CD4-positive, CD25-positive, alpha-beta regulatory T cell (primary cell): ENCODE results near the gene GALNT15. TPM values are rescaled to one million over a fixed set of nuclear protein-coding genes. Genes with fewer than 3 reads are reported as not detected.
A peak's percentile ranks its signal among the peaks of the same experiment; 100 is the strongest.

Experiments
- ATAC-seq, 2 donors: fragments of 150-1000 bp; cut with Tn5 transposase; one replicate each; pipeline ENCODE4 v1.10.0; 2021; ENCODE audit warnings: low read depth in 2 of 2, moderate number of reproducible peaks in 2 of 2, moderate library complexity in 1 of 2
- DNase-seq, 3 donors: peaks; one replicate each; pipeline versions ENCODE4 v3.0.0 to v3.0.0-alpha.2; 2012 to 2022; ENCODE audit warnings: mixed read lengths in 1 of 3
- H3K27ac ChIP-seq: one replicate; pipeline ENCODE4 v1.7.0; 2013; ENCODE audit warnings: mild to moderate bottlenecking, low read length; ENCODE audit not compliant: insufficient read depth, poor library complexity, severe bottlenecking
- H3K27me3 ChIP-seq: one replicate; pipeline ENCODE4 v1.7.0; 2013; ENCODE audit warnings: low read length; ENCODE audit not compliant: control insufficient read depth, insufficient read depth
- H3K36me3 ChIP-seq: one replicate; pipeline ENCODE4 v1.7.0; 2013; ENCODE audit warnings: mild to moderate bottlenecking, low read length, moderate library complexity; ENCODE audit not compliant: control insufficient read depth, insufficient read depth
- H3K4me1 ChIP-seq: 2 replicates; pipeline ENCODE4 v1.7.0; 2013; ENCODE audit warnings: mild to moderate bottlenecking, low read length; ENCODE audit not compliant: insufficient read depth, control insufficient read depth, poor library complexity, severe bottlenecking
- H3K4me3 ChIP-seq: one replicate; pipeline ENCODE4 v1.7.0; 2013; ENCODE audit warnings: low read depth, mild to moderate bottlenecking, low read length, moderate library complexity
- H3K9me3 ChIP-seq, 2 experiments: 1 replicate in 1 of 2; 2 replicates in 1 of 2; pipeline ENCODE4 v1.7.0; 2013; ENCODE audit warnings: low read length in 2 of 2, mild to moderate bottlenecking in 1 of 2, moderate library complexity in 1 of 2; ENCODE audit not compliant: control insufficient read depth in 2 of 2
- H3K27ac Mint-ChIP-seq, 3 donors: one replicate each; pipeline ENCODE4 v1.8.0; 2020 to 2022; ENCODE audit warnings: mild to moderate bottlenecking in 3 of 3, mixed read lengths in 3 of 3, moderate library complexity in 2 of 3
- H3K27me3 Mint-ChIP-seq: one replicate; pipeline ENCODE4 v1.8.0; 2022; ENCODE audit warnings: mild to moderate bottlenecking, mixed read lengths
- H3K36me3 Mint-ChIP-seq: one replicate; pipeline ENCODE4 v1.8.0; 2020; ENCODE audit warnings: mixed read lengths
- H3K4me1 Mint-ChIP-seq, 4 donors: one replicate each; pipeline ENCODE4 v1.8.0; 2020 to 2022; ENCODE audit warnings: mixed read lengths in 4 of 4, mild to moderate bottlenecking in 1 of 4
- H3K4me3 Mint-ChIP-seq, 4 donors: one replicate each; pipeline ENCODE4 v1.8.0; 2020 to 2022; ENCODE audit warnings: mild to moderate bottlenecking in 4 of 4, mixed read lengths in 4 of 4, moderate library complexity in 3 of 4
- H3K9me3 Mint-ChIP-seq, 7 donors: one replicate each; pipeline ENCODE4 v1.8.0; 2020 to 2022; ENCODE audit warnings: mixed read lengths in 7 of 7, mild to moderate bottlenecking in 3 of 7, moderate library complexity in 2 of 7
- polyA plus RNA-seq, 4 donors: library from polyadenylated mRNA; unstranded; fragments of 300-500 nt; fragmentation: Illumina TruSeq; gene quantifications; one replicate each; pipeline ENCODE4 v1.2.3, GENCODE V29; 2021
- total RNA-seq: library from RNA; stranded (reverse); gene quantifications from one replicate; pipeline ENCODE4 v1.2.3, GENCODE V29; 2022

Gene GALNT15
- total and polyA plus RNA-seq, 5 donors from 2014 or later = not detected

GRCh38 chr3:16136055-16136454 is 38.4 kb upstream of the GALNT15 start:
- H3K4me1 ChIP-seq = no peaks in the 10 kb centered on the region
- no peak overlapping the region for H3K27ac ChIP-seq
- Mint-ChIP-seq H3K27ac (no peak overlapping the region), H3K4me1 (no peaks in the 10 kb centered on the region), H3K36me3 (no peaks in the 10 kb centered on the region), H3K4me3 (no peak overlapping the region), H3K27me3 (peaks cover 24% of the 10 kb centered on the region), H3K9me3 (peaks cover 0 to 9% (median 0%) of the 10 kb centered on the region in 7 donors)
- ATAC-seq = no peak
- DNase-seq = no peak
- H3K27me3 ChIP-seq = no peaks in the 10 kb centered on the region
- no peak overlapping the region for H3K4me3 ChIP-seq
- no peaks in the 10 kb centered on the region for H3K36me3 ChIP-seq
- no peaks in the 10 kb centered on the region for H3K9me3 ChIP-seq

- peaks cover 0 to 9% (median 0%) of the 10 kb centered on the region in 7 donors for H3K9me3 Mint-ChIP-seq
- no peaks in the 10 kb centered on the region for H3K4me1 Mint-ChIP-seq
- ATAC-seq = no peak
Observed at GRCh38 chr3:16137044-16137443, 37.4 kb upstream of the GALNT15 start.

GRCh38 chr3:16137977-16138376 is 36.5 kb upstream of the GALNT15 start:
- peaks cover 0 to 9% (median 0%) of the 10 kb centered on the region in 7 donors for H3K9me3 Mint-ChIP-seq
- no peak overlapping the region for H3K27ac Mint-ChIP-seq
- peak overlapping the region in 1 of 4 donors; percentile 68 for H3K4me3 Mint-ChIP-seq
- no peak overlapping the region for H3K27ac ChIP-seq
- no peaks in the 10 kb centered on the region for H3K36me3 Mint-ChIP-seq
- no peaks in the 10 kb centered on the region for H3K4me1 ChIP-seq
- no peaks in the 10 kb centered on the region for H3K36me3 ChIP-seq
- no peaks in the 10 kb centered on the region for H3K4me1 Mint-ChIP-seq
- no peaks in the 10 kb centered on the region for H3K27me3 ChIP-seq
- ATAC-seq (no peak), DNase-seq (no peak)
- H3K9me3 ChIP-seq = no peaks in the 10 kb centered on the region
- no peak overlapping the region for H3K4me3 ChIP-seq
- peaks cover 23% of the 10 kb centered on the region for H3K27me3 Mint-ChIP-seq

More at GRCh38 chr3:16137044-16137443, 37.4 kb upstream of the GALNT15 start:
- Histone ChIP-seq H3K27ac (no peak overlapping the region), H3K9me3 (no peaks in the 10 kb centered on the region), H3K27me3 (no peaks in the 10 kb centered on the region), H3K4me1 (no peaks in the 10 kb centered on the region), H3K4me3 (no peak overlapping the region), H3K36me3 (no peaks in the 10 kb centered on the region)
- no peak for DNase-seq
- H3K36me3 Mint-ChIP-seq = no peaks in the 10 kb centered on the region
- peaks cover 24% of the 10 kb centered on the region for H3K27me3 Mint-ChIP-seq
- no peak overlapping the region for H3K27ac Mint-ChIP-seq
- no peak overlapping the region for H3K4me3 Mint-ChIP-seq

GRCh38 chr3:16140116-16140893 is 34.2 kb upstream of the GALNT15 start:
- H3K36me3 ChIP-seq = no peaks in the 10 kb centered on the region
- DNase-seq (no peak), ATAC-seq (no peak)
- no peaks in the 10 kb centered on the region for H3K4me1 Mint-ChIP-seq
- peaks cover 0 to 18% (median 4%) of the 10 kb centered on the region in 7 donors for H3K9me3 Mint-ChIP-seq
- H3K36me3 Mint-ChIP-seq = no peaks in the 10 kb centered on the region
- H3K9me3 ChIP-seq = no peaks in the 10 kb centered on the region
- no peaks in the 10 kb centered on the region for H3K4me1 ChIP-seq
- H3K27me3 Mint-ChIP-seq = peaks cover 20% of the 10 kb centered on the region
- no peak overlapping the region for H3K27ac Mint-ChIP-seq
- no peak overlapping the region for H3K4me3 Mint-ChIP-seq
- no peaks in the 10 kb centered on the region for H3K27me3 ChIP-seq
- no peak overlapping the region for H3K4me3 ChIP-seq
- no peak overlapping the region for H3K27ac ChIP-seq

- DNase-seq (no peak), ATAC-seq (no peak)
- no peaks in the 10 kb centered on the region for H3K4me1 ChIP-seq
Observed at GRCh38 chr3:16140894-16141285, 33.6 kb upstream of the GALNT15 start.

GRCh38 chr3:16142350-16143025 is 32.0 kb upstream of the GALNT15 start:
- no peak overlapping the region for H3K27ac Mint-ChIP-seq
- H3K4me1 Mint-ChIP-seq = peaks cover 0 to 2% (median 0%) of the 10 kb centered on the region in 4 donors
- H3K4me3 Mint-ChIP-seq = no peak overlapping the region
- Histone ChIP-seq H3K4me3 (no peak overlapping the region), H3K36me3 (no peaks in the 10 kb centered on the region), H3K27me3 (no peaks in the 10 kb centered on the region), H3K27ac (no peak overlapping the region), H3K4me1 (no peaks in the 10 kb centered on the region), H3K9me3 (no peaks in the 10 kb centered on the region)
- H3K36me3 Mint-ChIP-seq = no peaks in the 10 kb centered on the region
- peaks cover 0 to 10% (median 4%) of the 10 kb centered on the region in 7 donors for H3K9me3 Mint-ChIP-seq
- ATAC-seq (no peak), DNase-seq (no peak)
- peaks cover 16% of the 10 kb centered on the region for H3K27me3 Mint-ChIP-seq

More at GRCh38 chr3:16140894-16141285, 33.6 kb upstream of the GALNT15 start:
- Mint-ChIP-seq H3K9me3 (peaks cover 0 to 18% (median 4%) of the 10 kb centered on the region in 7 donors), H3K36me3 (no peaks in the 10 kb centered on the region), H3K4me1 (no peaks in the 10 kb centered on the region), H3K27me3 (peaks cover 22% of the 10 kb centered on the region), H3K27ac (no peak overlapping the region), H3K4me3 (no peak overlapping the region)
- Histone ChIP-seq H3K4me3 (no peak overlapping the region), H3K9me3 (no peaks in the 10 kb centered on the region), H3K27ac (no peak overlapping the region), H3K36me3 (no peaks in the 10 kb centered on the region), H3K27me3 (no peaks in the 10 kb centered on the region)

GRCh38 chr3:16143861-16144447 is 30.5 kb upstream of the GALNT15 start:
- no peak overlapping the region for H3K27ac ChIP-seq
- no peak for DNase-seq
- H3K9me3 ChIP-seq = no peaks in the 10 kb centered on the region
- H3K36me3 ChIP-seq = no peaks in the 10 kb centered on the region
- Mint-ChIP-seq H3K4me1 (peaks cover 0 to 5% (median 0%) of the 10 kb centered on the region in 4 donors), H3K9me3 (peaks cover 0 to 10% (median 4%) of the 10 kb centered on the region in 7 donors), H3K27ac (no peak overlapping the region), H3K27me3 (peaks cover 13% of the 10 kb centered on the region), H3K36me3 (no peaks in the 10 kb centered on the region), H3K4me3 (no peak overlapping the region)
- H3K4me3 ChIP-seq = no peak overlapping the region
- no peaks in the 10 kb centered on the region for H3K27me3 ChIP-seq
- no peak for ATAC-seq
- H3K4me1 ChIP-seq = no peaks in the 10 kb centered on the region
